Astrocyte of the hippocampus (primary cell): ENCODE measurements around the gene TRMT6.

Source experiments
- DNase-seq: peaks from one replicate; pipeline ENCODE4 v3.0.0; 2011; ENCODE audit warnings: low read depth, low spot score

TRMT6 gene

DNA sequence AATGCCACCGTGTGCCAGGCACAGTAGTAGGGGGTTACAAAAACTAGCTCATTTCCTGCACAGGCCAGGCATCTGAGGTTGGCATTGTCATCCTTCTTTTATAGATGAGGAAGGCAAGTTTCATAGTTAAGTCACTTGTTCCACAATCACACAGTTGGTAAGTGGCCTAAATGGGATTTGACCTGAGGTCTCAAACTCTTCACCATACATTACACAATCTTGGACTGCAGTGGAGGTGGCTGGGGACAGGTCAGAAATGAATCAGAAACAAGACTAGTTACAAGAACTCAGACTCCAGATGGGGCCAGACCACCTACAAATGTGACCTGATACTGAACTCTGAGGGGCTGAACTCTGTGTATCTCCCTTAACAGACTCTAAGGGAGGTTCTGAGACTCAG lies 49.4 kb downstream of the TRMT6 start:
- DNase-seq: no peak

GRCh38 chr20:5899444-5899843 lies 50.9 kb downstream of the TRMT6 start:
- DNase-seq: no peak

DNA sequence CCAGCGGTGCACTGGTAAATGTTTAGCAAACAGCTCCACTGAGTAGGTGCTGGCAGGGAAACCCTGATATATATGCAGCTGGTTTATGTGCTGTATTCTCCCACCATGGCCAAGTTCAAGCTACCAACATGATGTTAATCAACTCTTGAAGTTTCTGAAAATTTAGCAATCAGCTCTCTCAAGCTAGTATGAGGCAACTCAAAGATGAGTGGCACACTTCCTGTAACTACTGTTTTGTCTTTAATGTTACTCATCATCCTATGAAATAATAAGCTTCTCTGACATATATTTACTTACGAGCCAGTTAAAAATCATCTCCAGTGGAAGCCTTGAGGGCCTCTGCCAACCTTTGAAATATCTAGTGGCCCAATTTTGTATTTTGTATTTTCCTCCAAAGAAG lies 54.7 kb downstream of the TRMT6 start:
- no peak for DNase-seq

DNA sequence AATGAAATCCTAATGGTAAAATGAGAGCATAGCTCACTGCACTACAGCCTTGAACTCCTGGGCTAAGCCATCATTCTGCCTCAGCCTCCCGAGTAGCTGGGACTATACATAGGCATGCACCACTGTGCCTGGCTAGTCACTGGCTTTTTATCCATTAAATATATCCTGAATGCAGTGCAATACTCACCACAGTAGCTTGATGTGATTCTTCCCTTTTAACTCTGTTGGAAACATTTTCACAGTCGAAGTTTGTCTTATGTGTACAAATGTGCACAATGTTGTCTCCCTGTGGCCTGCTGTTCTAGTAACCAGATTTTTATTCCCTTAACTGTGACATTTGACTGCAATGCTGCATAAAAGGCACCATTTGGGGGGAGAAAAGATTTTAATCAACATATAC lies 56.7 kb downstream of the TRMT6 start:
- no peak for DNase-seq

DNA sequence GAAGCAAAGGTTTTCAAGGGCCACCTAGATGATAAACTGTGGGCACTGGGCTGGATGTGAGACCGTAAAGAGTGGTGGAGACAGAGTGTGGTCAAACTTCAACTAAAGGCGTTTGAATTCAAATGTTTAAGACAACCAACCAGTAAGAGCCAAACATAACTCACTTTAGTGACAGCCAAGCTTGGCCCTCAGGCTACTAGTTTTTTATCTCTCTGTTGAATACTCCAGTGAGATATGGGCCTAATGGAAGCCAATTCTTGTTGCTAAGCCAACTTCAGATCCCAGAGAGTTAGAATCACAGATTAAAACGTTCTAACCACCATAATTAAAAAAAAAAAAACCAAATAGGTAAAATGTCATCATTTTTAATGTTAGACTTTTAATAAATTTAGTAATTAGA lies 57.3 kb downstream of the TRMT6 start:
- DNase-seq: no peak

GRCh38 chr20:5890773-5891441 lies 59.4 kb downstream of the TRMT6 start:
- DNase-seq: no peak

GRCh38 chr20:5888041-5888440 lies 62.3 kb downstream of the TRMT6 start:
- DNase-seq: peak; percentile 31

DNA sequence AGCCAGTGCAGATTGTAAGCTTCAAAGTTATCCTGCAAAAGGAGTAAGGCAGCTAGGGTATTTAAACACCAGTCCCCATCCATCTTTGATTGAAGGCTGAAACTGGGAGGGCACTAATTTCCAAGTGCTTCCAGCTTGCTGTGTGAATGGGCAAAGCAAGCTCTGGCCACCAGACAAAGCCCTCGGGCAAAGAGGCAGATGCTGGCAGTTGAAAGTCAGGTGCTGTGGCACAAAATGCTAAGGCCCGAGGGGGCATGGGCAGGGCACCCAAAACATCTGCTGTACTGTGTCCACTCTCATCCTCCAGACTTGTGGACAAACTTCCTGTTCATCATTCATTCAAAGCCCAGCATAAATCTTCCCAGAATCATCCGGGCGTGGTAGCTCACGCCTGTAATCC lies 62.9 kb downstream of the TRMT6 start:
- DNase-seq: no peak
